PFSK-1 (cell line): Measurements from ENCODE around the gene CTBP2.

ENCODE experiments used
- POLR2AphosphoS5 ChIP-seq: IDR thresholded peaks from 2 replicates; pipeline ENCODE4 v1.6.1; 2012; ENCODE audit warnings: low read depth, mild to moderate bottlenecking, control low read depth, low read length, moderate library complexity
- REST ChIP-seq, 2 experiments: IDR thresholded peaks; 2 replicates each; pipeline versions ENCODE4 v1.6.1 to v1.8.0; 2011 to 2012; ENCODE audit warnings: low read depth in 2 of 2, low read length in 2 of 2, control low read depth in 1 of 2, inconsistent platforms in 1 of 2, mild to moderate bottlenecking in 1 of 2, moderate library complexity in 1 of 2; ENCODE audit not compliant: insufficient read depth in 1 of 2
- SIN3A ChIP-seq: IDR thresholded peaks from 2 replicates; pipeline ENCODE4 v1.6.1; 2012; ENCODE audit warnings: mild to moderate bottlenecking, low read length, moderate library complexity, borderline replicate concordance; ENCODE audit not compliant: insufficient read depth

- TF ChIP-seq POLR2AphosphoS5 (no peak), REST (IDR thresholded peaks at IDR 0.05; ENCODE audit: insufficient read depth in 1 of 2, low read depth in 2 of 2, low read length in 2 of 2) (no peak), SIN3A (no peak)
These were observed 27.2 kb upstream of the CTBP2 start for GRCh38 chr10:125187238-125188194.
